Stimulated activated CD4-positive, alpha-beta T cell treated with anti-CD3 and anti-CD28 coated beads, Interleukin-4, amount 100 ng/mL, for 24 hours (primary cell): ENCODE results near the gene TBCD.

ENCODE experiments used
- DNase-seq: peaks from one replicate; pipeline ENCODE4 v3.0.0-alpha.2; 2020

TBCD gene

GRCh38 chr17:82927661-82928601, 176.1 kb downstream of the TBCD start:
- no peak for DNase-seq

GRCh38 chr17:82929011-82929622, 177.3 kb downstream of the TBCD start:
- no peak for DNase-seq

- DNase-seq, result no peak
These were observed 177.8 kb downstream of the TBCD start for GRCh38 chr17:82929676-82930042.

GRCh38 chr17:82930043-82930923, 178.4 kb downstream of the TBCD start:
- DNase-seq, result no peak

GRCh38 chr17:82930924-82931698, 179.2 kb downstream of the TBCD start:
- no peak for DNase-seq

- no peak for DNase-seq
These were observed 180.0 kb downstream of the TBCD start for GRCh38 chr17:82931699-82932517.

GRCh38 chr17:82932518-82933310, 180.8 kb downstream of the TBCD start:
- DNase-seq, result no peak

- no peak for DNase-seq
These were observed 182.0 kb downstream of the TBCD start for GRCh38 chr17:82933911-82934310.

- DNase-seq, result no peak
These were observed 184.3 kb downstream of the TBCD start for GRCh38 chr17:82935966-82936767.

- DNase-seq, result no peak
These were observed 184.9 kb downstream of the TBCD start for GRCh38 chr17:82936768-82937171.

- DNase-seq, result no peak
These were observed 185.8 kb downstream of the TBCD start for GRCh38 chr17:82937411-82938371.

GRCh38 chr17:82938486-82938872, 186.6 kb downstream of the TBCD start:
- DNase-seq, result no peak

GRCh38 chr17:82938873-82939620, 187.2 kb downstream of the TBCD start:
- no peak for DNase-seq

- no peak for DNase-seq
These were observed 187.8 kb downstream of the TBCD start for GRCh38 chr17:82939621-82940135.

GRCh38 chr17:82940226-82941020, 188.6 kb downstream of the TBCD start:
- DNase-seq, result no peak
